LHCN-M2 (cell line): ENCODE measurements around the gene TEAD3. TPM values are rescaled to one million over a fixed set of nuclear protein-coding genes. Genes with fewer than 3 reads are reported as not detected.
A peak's percentile ranks its signal among the peaks of the same experiment; 100 is the strongest.
"Not testable (repeated sequence)": the region's sequence is repeated elsewhere in the genome, so short reads cannot be mapped to it uniquely, and the experiment has no call there.

Source experiments
- DNase-seq: peaks from one replicate; pipeline ENCODE4 v3.0.0-alpha.2; 2012; ENCODE audit warnings: low read depth
- total RNA-seq: library from RNA; depleted of rRNA; stranded (reverse); fragments of >200 nt; gene quantifications from 2 replicates; pipeline ENCODE4 v1.2.3, GENCODE V29; 2014

TEAD3 gene
- total RNA-seq, 1 experiment from 2014 or later = 17.5 TPM

- DNase-seq = no peak
Observed at GRCh38 chr6:35451354-35452182, 45.3 kb downstream of the TEAD3 start.

- peak; percentile 62 for DNase-seq
Observed at GRCh38 chr6:35449287-35449881, 47.5 kb downstream of the TEAD3 start.

DNA sequence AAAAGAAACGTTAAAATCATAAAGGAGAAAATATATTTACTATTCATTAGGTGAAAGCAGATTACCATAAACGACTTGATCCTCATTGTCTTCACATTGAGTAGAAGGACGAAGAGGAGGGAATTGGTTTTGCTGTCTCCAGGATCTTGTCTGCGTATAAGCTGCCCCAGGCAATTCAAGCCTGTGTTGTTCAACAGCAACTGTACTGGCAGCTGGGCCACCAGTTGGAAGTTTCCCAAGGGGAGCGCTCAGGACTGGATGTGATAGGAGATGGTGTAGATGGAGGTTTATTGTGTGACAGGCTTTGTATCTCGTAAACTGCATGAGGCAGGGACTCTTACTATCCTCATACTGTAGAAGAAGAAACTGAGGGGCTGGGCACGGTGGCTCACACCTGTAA is 48.7 kb downstream of the TEAD3 start:
- DNase-seq = no peak

- peak; percentile 57 for DNase-seq
Observed at GRCh38 chr6:35445691-35446090, 51.2 kb downstream of the TEAD3 start.

GRCh38 chr6:35443341-35444030 is 53.4 kb downstream of the TEAD3 start:
- DNase-seq = no peak

DNA sequence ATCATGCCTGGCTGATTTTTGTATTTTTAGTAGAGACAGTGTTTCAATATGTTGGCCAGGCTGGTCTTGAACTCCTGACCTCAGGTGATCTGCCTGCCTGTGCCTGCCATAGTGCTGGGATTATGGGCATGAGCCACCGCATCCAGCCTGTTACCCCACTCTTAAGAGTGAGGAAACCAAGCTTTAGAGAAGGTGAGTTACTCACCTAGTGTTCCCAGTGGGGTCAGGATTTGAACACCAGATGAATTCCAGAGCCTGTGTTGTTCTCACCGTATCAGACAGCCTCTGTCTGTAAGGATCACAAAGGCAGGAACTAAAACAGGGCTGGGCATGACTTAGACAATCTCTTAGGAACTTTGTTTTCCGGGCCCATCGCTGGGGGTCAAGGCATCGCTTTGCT is 54.2 kb downstream of the TEAD3 start:
- no peak for DNase-seq

GRCh38 chr6:35441642-35442041 is 55.2 kb downstream of the TEAD3 start:
- DNase-seq = no peak

GRCh38 chr6:35441205-35441604 is 55.7 kb downstream of the TEAD3 start:
- no peak for DNase-seq

- DNase-seq = no peak
Observed at GRCh38 chr6:35439308-35439707, 57.6 kb downstream of the TEAD3 start.

GRCh38 chr6:35438378-35439065 is 58.4 kb downstream of the TEAD3 start:
- not testable (repeated sequence) for DNase-seq

DNA sequence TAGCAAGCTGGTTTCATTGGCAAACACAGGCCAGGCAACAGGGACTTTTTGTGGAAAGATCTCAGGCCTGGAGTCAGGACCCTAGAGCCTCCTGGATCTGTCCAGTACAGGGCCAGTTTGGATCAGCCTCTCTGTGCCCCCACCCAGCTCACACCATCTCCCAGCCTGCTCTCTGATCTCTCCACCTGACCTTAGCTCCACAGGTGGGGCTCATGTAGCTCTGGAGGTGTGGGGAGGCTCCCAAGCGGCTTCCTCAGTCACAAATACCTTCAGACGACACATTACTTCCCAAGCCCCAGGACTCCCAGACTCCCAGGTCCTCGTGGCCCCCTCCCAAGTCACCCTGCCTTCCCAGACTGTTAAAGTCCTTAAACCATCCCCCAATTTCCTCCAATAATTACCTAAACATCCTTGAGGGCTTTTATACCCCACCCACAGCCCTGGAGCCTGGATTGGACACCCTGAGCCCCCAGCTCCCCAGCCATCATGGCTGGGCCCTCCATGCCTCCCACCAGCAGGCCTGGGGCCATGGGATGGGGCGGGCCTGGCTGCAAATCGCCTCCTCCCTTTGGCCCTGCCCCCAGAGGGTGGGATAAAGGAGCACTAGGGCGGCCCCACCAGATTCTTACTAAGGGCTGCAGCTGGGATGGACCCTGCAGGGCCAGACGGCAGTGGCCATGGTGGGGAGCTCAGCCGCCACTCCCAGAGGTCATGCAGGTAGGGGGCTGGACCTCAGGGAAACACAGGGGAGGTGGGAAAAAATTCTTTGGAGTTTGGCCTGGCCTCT is 60.6 kb downstream of the TEAD3 start:
- DNase-seq = no peak

DNA sequence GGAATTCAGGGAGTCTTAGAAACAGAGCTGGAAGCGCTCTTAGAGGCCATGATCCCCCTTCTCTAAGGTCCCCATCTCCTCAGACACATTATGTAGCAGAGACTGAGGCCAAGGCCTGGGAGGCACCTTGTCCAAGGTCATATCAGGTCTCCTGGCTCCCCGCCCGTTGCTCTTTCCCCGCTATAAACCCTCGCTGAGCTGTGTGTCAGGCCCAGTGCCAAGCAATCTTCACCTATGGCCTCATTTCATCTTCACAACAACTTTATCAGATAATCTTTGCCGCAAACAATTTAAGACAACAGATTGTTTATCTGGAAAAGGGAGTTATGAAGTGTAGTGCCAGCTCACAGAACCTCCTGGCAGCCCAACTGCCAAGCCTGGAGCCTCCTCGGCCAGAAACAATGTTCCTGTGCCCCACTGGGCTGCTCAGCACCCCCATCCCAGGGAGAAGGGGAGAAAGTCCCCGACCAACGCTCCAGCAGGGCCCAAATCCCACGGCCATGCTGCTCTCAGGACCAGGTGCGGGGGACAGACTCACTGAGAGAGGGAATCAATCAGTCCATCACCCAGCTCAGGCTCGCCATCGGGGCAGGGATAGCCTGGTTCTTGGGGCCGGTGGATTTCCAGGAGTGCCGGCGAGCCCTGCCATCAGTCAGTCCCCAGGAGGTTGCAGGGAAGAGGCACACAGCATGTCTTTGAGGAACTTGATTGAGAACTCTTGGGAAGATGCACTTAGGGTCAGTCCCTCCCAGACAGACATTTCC is 61.6 kb downstream of the TEAD3 start:
- no peak for DNase-seq

DNA sequence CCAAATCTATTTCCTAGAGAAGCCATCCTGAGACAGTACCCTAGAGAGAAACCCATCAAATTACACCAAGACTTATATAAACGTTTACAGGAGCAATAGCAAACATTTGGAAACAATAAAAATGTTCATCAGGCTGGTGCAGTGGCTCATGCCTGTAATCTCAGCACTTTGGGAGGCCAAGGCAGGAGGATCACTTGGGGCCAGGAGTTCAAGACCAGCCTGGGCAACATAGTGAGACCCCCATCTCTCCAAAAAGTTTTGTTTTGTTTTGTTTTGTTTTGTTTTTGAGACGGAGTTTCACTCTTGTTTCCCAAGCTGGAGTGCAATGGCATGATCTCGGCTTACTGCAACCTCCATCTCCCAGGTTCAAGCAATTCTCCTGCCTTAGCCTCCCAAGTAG is 64.2 kb downstream of the TEAD3 start:
- not testable (repeated sequence) for DNase-seq

- DNase-seq = no peak
Observed at GRCh38 chr6:35432291-35432690, 64.6 kb downstream of the TEAD3 start.

GRCh38 chr6:35429463-35429862 is 67.4 kb downstream of the TEAD3 start:
- no peak for DNase-seq

- no peak for DNase-seq
Observed at GRCh38 chr6:35428421-35429149, 68.3 kb downstream of the TEAD3 start.

- DNase-seq = peak; percentile 53
Observed at GRCh38 chr6:35427851-35428321, 69.0 kb downstream of the TEAD3 start.

- no peak for DNase-seq
Observed at GRCh38 chr6:35427435-35427834, 69.4 kb downstream of the TEAD3 start.

DNA sequence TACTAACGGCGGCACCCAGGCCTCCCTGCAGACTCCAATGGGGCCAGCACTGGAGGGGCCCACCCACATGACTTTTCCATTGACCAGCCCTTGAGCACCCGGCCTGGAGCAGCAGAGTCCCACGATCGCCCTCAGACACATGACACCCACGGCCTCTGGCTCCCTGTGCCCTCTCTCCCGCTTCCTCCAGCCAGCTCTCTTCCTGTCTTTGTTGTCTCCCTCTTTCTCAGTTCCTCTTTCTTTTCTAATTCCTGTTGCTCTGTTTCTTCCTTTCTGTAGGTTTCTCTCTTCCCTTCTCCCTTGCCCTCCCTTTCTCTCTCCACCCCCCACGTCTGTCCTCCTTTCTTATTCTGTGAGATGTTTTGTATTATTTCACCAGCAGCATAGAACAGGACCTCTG is 70.8 kb downstream of the TEAD3 start:
- no peak for DNase-seq

GRCh38 chr6:35425284-35425683 is 71.6 kb downstream of the TEAD3 start:
- DNase-seq = peak; percentile 86
